Inferior parietal cortex (tissue), 1 donor: ENCODE measurements around the gene COL2A1.

Source experiments
- DNase-seq: peaks from one replicate; pipeline ENCODE4 v3.0.0-alpha.2; 2016; ENCODE audit errors: extremely low spot score

COL2A1 gene

DNA sequence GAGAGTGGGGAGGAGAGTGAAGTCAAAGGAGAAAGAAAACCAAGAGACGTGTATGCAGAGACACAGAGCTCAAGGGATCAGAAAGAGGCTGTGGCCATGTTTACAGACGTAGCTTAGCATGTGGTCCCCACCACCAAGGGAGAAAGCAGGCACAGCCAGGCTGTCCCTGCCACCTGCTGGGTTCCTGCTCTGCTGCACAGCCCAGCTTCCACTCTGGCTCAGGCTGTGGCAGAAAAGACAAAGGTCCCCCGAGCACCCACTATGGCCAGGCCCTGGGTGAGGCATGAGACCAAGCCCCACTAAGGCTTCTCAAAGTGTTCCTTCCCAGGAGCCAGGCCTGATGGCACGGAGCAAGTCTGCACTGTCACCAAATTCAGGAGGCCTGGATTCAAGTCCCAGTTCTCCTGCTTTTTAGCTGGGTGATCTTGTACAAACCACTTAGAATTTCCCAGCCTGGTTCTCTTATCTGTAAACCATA is 25.9 kb upstream of the COL2A1 start:
- DNase-seq = no peak

DNA sequence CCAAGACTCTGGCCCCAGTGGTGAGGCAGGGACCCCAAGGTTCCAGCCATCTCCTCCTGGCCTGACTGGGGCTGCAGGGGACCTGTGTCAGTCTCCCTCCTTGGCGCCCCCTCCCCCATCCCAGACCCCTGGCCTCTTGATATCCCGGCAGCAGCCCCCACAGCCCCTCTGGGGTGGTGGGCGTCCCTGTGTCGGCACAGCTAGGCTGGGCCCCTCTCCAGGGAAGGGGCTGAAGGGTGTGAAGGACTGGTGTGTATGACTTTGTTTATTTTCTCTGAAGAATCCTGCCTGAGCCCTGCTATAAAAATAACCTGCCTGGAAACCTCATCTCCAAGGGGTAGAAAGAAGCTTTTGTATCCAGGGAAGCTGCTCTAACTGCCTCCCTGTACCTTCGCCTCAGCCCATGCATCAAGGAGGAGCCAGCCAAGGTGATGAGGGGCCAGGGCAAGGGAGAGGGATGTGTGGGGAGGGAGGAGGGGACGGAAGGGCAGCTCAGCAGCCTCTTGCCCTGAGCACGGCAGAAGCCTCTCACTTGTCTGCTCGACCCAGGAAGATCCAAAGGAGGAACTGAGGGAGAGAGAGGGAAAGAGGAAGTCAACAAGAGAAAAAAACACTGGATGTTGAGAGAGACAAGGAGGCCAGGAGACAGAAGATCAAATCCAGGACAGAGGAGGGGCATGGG is 25.4 kb upstream of the COL2A1 start:
- no peak for DNase-seq

DNA sequence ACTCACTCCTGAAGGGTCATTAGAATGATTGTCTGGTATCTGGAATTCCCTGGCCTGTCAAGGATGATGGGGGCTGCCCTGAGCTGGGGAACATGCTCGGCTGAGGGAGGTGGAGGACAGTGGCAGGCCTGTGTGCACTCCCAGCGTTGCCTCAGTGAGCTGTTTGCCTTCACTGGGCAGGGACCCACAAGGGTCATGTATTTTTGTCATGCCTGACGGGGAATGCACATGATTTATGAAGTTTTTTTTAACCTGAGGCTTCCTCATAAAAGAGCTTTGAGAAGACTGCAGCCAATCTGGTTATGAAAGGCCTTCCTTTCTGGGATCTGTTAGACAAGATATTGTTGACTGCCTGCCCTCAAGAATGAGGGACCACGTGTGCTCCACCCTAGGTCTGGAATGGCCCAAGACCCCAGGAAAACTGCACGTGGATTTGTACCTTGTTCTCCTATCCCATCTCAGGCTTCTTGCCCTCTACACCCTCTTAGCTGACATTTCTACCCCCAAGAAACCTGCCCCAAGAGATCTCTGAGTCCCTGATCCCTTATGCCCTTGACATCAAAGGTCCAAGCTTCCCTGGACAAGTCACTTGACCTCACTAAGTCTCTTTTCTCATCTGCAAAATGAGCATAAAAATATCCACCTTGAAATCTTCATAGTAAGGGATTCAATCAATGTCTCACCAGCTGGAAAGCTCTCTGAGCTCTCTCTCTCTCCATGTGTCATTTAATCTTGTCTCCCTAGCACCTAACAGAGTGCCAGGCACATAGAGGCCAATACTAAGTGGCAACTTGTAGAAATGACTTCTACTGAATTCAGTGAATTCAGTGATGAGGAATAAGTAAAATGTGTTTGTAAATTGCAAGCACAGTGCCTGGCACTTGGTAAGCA is 24.5 kb upstream of the COL2A1 start:
- no peak for DNase-seq

DNA sequence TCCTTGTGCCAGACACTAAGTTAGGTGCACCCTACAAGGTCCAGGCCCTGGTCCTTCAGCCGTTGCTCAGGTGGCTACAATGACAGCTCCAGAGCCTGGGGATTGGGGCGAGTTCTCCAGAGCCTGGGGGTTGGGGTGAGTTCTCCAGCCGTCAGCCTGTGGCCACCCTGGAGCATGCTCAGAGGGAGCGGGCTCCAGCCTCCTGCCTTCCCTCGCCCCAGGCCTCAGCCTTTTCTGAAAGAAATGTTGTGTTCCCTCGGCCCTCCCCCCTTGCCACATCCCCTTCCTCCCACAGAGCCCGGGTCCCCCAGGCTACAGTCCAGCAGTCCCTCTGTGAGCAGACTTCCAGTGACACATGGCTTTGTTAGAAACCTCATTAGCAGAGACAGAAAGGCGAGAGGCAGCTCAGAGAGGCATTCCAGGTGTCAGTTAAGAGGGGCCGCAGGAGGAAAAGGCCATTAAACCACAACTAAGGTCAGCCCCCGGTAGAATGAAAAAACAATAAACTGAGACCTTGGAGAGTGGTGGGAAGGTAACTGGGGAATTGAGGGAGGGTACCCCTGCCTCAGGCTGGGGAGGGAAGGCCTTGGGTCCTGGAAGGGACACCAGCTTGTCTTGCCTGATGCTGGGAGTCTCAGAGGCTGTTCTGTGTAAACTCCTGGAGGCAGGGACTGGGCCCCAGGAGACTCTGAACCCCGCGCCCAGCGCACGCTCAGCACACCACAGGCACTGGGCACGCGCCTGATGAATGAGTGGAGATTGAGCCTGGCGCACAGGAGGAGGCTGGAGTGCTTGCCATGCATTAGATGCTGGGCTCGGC is 23.1 kb upstream of the COL2A1 start:
- no peak for DNase-seq

DNA sequence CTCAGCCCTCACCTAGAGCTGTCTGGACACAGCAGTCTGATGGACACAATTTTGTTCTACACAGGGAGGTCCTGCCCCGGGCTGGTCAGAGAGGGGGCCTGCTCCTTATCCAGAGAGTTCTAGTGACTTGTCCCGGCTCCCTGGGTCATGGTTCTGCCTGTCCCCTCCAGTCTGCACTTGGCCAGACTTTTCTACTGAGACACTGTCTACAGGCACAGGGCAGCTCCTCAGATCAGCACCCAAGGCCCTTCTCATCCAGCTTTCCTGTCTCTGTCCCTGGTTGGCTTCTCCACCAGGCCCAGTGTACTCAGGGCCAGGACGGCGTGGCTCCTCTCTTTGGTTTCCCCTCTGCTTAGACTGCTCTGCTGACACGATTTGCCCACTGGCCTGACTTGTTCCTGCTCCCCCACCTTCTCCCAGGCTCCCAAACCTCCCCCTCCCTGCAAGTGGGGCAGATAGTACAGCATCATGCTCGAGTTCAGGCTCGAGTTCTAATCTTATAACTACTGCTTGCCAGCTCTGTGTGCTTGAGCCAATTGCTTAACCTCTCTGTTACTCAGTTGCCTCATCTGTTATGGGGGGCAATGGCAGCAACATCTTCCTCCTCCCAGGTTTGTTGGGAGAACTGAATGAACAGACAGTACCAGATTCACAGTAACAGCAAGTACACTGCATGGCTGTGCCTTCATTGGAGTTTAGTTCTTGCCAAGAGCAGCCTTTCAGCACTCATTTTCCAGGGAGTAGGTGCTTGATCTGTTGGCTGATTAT is 22.0 kb upstream of the COL2A1 start:
- no peak for DNase-seq

DNA sequence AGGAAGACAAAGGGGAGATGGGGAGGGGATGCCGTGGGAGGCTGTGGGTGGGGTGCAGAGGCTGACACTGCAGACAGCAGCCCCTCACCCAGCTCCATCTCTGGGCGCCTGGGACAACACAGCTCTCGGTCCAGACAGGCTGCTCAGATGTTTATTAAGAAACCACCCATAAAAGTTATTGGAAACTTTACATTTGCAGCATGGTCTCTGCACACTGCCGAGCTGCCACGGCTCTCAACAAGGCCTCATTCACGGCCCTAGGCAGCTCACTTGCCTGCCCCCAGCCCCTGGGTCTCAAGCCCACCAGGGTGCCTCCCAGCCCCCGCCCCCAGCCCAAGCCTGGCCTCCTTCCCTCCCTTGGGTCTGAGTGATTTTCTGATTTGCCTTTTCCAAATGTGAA is 21.0 kb upstream of the COL2A1 start:
- DNase-seq = no peak

DNA sequence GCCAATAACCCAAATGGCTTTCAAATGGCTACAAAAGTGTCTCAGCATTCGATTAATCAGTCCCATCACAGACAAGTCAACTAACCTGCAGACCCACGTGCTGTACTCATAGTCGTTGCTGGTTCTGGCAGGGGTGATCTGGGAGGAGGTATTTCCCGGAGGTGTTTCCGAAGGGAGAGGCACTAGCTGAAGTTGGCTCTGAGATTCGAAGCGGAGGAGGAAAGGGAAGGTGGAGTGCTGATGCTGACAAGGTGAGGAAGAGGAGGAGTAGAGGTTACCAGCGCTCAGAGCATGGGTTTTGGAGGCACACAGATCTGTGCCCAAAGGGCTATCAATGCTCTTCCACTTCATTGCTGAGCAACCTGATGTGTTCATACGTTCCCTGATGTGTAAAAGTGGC is 20.5 kb upstream of the COL2A1 start:
- no peak for DNase-seq

DNA sequence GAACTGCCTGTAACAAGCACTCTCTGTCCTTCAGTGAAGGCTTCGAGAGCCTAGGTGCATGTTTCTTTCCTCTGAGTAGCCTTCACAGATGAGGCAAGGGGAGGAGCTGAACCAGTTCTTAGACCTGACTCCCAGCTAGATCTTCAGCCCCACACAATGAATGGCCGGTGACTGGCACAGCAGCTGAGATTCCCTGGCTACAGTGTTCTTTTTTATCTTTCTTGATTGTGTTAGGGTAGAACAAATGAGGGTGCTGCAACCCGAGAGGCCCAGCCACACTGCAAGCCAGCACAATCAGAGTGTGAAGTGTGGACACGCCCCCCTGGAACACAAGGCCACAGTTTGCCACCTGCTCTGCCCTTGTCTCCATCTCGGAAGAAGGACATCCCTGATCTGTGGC is 19.1 kb upstream of the COL2A1 start:
- no peak for DNase-seq

DNA sequence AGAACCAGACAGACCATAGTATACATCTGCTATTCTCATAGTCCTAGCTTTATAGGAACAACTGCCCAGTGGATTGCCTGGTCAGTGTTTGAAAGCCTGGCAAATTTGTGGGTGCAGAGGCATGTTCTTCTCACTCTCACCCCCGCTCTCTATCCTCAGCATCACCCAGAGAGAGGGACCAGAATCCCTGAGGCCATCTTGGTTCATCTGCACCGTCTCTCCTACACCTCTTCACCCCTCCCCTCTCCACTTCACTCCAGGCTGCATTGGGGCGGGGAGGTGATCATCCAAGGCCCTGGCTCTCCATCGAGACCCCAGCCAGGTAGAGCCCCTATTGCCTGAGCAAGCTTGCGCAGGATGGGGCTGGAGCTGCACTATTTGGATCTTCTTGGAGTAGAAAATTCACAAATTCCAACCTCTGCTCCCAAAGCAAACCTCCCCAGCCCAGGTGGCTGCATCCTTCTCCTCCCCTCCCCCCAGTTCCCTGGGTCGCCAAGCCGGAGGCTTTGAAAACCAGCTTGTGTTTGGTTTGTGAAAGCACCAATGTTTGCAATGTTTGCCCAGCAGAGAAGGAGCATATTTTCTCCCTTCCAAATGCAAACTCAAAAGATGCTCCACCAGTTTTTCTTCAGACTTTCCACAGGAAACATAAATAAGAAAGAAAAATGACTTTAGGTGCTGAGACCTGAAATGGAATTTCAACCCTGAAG is 18.6 kb upstream of the COL2A1 start:
- no peak for DNase-seq

DNA sequence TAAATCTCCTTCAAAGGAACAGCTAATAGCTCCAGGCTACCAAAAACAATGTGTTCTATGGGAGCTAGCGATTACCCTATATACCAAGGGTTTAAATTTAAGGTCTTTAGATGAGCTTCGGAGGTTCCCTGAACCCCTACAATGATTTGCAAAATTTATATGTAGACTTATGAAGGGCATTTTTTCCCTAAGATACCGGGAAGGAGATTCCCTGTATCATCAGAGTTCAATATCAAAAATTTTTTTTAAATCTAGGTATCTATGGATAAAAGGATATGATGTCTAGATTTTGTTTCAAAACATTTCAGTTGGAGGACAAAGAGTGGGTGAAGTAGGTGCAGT is 17.9 kb upstream of the COL2A1 start:
- DNase-seq = no peak

DNA sequence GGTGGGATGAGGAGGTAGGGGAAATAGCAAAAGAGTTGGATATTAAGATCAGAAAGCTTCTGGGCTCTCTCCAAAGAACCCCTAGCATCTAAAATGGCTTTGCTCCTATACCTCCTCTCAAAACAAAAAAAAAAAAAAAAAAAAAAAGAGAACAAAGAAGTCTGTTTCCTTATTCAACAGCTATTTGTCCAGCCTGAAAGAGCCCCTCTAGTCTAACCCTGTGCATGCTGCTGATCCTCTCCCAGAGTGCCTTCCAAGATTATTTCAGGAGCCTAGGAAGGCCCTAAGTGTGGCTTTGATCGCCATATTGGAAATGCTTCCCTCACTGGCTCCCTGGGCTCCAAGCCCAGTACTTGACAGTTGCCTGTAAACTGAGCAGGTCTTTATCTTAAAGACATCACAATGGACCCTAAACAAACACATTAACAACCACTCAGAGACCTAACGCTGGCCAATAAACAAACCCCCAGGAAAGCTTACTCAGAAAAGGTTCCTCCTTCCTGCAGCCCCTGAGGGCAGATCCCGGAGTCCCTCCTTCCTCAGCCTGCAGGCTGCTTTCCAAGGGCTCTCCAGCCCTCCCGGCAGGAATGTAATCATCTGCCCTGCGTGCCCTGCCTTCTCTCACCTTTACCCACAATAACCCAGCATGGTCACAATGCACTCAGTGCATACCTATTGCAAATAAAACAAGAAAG is 17.4 kb upstream of the COL2A1 start:
- no peak for DNase-seq

DNA sequence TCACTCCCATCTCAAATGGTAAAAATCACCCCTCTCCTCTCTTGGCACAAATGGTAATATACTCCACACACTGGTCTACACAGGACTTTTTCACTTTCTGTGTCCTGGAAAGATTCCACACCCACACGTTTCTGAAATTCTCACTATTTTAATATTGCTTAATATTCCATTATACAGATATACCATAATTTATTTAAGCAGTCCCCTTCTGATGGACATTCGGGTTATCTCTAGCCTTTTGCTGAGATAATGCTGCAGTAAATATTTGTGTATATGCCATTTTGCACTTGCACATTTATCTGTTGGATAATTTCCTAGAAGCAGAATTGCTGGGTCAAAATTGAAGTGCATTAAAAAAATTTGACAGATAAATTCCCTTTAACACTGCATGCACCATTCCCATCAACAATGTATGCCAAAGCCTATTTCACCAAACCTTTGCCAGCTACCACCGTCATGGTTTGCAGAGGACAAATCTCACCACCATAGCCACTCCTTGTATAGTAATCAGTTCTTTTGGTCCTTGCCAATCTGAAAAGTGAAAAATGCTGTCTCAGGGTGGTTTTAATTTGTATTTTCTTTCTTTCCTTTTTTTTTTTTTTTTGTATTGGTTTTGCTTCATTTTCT is 15.5 kb upstream of the COL2A1 start:
- no peak for DNase-seq

DNA sequence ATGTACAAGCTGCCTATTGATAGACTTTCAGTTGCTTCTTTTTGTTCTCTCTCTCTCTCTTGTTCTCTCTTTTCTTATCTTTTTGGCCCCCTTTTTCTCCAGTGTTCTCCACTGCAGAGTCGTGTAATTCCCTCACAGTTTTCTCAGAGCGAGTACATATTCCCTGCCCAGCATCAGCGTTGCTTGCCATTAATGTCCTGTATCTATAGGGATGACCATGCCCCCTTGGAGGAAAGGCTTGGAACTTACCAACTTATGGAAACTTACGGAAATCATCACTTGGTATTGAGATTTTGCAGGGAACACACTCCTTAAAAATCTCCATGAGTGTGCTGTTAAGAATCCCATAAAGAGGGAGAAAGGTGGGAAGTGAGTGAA is 14.3 kb upstream of the COL2A1 start:
- DNase-seq = no peak

DNA sequence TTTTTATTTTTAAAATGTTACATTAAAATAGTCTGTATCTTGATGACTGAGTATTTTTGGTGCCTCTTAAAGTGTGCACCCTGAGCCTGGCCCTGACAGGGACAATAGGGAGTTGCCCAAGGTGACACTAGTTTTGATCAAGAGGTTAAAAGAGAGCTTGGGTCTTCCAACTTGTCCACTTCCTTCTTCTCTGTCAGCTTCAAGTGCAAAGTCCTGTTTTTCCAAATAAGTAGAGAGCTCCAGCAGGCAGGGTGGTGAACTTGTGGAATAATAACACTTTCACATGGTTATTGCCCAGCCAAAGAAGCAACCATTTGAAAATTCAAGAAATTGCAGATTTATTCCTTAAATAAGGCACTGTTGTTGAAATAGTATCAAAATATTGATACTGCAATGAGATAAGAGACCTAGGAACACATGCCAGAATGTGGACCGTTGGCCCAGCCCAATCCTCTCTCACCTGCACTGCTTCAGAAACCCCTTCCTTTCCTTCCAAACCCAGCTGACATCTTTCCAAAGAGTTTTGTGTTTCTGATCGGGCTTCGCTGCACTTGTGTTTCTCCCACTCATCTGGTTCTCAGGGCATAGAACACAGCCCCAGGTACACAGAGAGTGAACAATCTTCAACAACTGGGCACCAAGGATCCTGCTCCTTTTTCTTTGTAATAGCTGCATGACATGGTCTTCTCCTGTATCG is 13.8 kb upstream of the COL2A1 start:
- no peak for DNase-seq

DNA sequence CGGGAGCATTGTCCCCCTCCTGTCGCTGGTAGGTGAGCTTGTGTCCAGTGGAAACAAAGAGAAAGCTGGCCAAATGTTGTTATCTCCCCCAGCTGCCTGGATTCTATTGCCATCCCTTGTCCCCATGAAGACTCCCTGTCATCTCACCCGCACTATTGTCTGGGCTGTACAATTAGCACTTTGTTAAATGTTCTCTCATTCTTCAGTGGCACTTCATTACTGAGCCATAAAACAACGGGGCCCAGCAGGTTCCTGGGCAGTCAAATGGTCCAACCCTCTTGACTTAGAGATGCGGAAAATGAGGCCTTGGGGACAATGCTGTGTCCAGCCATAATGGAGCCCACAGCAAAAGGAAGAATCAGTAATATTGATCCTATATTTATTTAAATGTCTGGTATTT is 13.2 kb upstream of the COL2A1 start:
- peak; percentile 54 for DNase-seq

DNA sequence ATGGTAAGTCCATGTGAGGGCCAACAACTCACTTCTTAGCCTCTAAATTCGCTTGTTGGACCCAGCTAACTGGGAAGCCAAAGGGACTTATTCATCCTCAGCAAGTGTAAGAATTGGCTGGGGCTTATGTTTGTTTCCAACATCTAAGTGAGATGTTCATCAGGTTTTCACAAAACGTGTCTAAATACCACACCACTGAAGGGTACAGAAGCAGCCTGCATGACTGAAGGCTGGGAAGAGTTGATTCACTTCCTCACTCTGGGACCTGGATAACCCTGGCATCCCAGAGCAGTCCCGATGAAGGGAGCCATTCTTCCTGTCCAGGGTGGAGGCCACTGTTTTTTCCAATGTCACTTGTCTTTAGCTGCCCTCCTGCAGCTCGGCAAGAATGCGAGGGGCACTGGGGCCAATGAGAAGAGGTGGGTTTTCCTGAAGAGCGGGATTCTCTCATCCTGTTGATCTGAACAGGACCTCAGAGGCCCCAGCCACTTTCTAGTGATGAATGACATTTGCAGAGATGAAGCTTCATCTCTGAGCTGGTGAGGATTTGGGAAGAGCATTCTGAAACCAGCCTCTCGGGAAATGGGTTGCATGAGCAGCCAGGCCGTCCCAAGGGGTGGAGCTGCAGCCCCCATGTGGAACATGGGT is 12.2 kb upstream of the COL2A1 start:
- no peak for DNase-seq

DNA sequence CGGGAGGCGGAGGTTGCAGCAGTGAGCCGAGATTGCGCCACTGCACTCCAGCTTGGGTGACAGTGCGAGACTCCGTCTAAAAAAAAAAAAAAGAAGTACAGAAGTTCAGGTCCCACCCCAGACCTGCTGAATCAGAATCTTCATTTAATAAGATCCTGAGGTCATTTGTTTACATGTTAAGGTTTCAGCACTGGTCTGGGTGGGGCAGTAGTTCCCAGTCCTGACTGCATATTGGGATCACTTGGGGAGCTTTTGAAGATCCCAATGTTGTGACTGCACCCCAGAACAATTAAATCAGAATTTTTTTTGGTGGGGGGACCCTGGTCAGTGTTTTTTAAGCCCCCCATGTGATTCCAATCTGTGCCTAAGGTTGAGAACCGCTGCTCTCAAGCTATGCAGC is 11.7 kb upstream of the COL2A1 start:
- DNase-seq = no peak

DNA sequence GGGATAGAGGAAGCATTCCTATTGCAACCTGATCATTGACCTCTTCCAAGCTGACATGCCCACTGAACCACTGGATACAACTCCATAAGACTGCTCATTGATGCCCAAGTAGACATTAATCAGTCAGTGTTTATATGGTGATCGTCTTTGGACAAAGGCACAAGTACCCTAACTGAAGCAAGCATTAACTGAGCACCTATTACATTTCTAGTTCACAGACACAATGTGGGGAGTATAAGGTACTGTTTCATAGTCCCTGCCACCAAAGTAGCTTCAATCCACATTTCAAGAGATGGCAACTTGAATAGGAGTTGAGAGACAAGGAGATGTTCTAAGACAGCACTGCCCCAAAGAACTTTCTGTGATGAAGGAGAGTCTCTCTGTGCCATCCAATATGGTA is 10.9 kb upstream of the COL2A1 start:
- no peak for DNase-seq

DNA sequence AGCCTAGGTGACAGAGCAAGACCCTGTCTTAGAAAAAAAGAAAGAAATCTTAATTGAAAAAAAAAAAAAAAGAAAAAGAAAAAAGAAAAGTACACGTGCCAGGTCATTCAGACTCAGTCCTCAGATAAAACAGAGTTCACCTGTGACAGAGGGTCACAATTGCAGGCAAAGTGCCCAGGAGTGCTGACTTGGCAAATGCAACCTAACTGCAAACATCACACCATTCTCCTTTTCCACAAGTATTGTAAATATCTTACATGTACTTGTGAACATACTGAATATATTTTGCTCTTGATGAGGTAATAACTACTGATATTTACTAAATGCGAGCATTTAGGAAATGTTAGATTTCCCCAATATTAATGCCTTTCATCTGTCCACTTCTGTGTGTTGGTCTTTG is 9.0 kb upstream of the COL2A1 start:
- DNase-seq = no peak
